ENCODE data around the gene MKLN1. TPM values are rescaled to one million over a fixed set of nuclear protein-coding genes. Genes with fewer than 3 reads are reported as not detected.

The MKLN1 gene
- total RNA-seq, 2 experiments from 2014 or later = 12.1 to 56.6 TPM

DNA sequence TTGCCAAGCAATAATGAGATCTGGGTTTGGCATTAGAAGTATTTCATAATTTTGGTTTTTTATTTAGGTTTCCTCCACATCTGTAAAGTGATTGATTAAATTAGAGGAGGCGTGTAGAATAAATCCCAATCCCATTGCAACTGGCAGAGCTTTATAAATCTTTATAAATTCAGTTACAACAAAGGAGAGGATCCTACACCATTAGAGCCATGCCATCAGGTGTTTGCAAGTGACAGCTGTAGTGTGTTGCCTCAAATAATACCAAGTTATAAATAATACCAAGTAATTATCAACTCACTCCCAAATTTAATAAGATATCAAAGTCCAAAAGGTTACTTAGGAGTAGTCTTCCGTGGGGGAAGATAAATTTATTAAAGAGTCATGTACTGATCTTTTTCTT lies 166.5 kb downstream of the MKLN1 start:
- Histone ChIP-seq H3K4me2 (ENCODE audit: low read length) (no peak overlapping the region), H3K27ac (ENCODE audit: low read depth, low read length, poor library complexity, severe bottlenecking) (no peak overlapping the region), H3K9me2 (ENCODE audit: insufficient read depth, low read length) (no peaks in the 10 kb centered on the region), H3K4me1 (ENCODE audit: insufficient read depth, low read length, poor library complexity, severe bottlenecking) (no peaks in the 10 kb centered on the region), H3K36me3 (ENCODE audit: insufficient read depth, low read length) (no peaks in the 10 kb centered on the region), H4K20me1 (ENCODE audit: insufficient read depth, low read length) (no peaks in the 10 kb centered on the region), H3K4me3 (ENCODE audit: low read depth, low read length, poor library complexity, severe bottlenecking) (no peak overlapping the region), H3K9me3 (ENCODE audit: low read length) (no peaks in the 10 kb centered on the region), H2AFZ (ENCODE audit: low read length) (no peak overlapping the region), H3K79me2 (ENCODE audit: insufficient read depth, low read depth, low read length) (no peaks in the 10 kb centered on the region)
- no peak for DNase-seq (ENCODE audit: low spot score)
- TF ChIP-seq, protein P1, sequence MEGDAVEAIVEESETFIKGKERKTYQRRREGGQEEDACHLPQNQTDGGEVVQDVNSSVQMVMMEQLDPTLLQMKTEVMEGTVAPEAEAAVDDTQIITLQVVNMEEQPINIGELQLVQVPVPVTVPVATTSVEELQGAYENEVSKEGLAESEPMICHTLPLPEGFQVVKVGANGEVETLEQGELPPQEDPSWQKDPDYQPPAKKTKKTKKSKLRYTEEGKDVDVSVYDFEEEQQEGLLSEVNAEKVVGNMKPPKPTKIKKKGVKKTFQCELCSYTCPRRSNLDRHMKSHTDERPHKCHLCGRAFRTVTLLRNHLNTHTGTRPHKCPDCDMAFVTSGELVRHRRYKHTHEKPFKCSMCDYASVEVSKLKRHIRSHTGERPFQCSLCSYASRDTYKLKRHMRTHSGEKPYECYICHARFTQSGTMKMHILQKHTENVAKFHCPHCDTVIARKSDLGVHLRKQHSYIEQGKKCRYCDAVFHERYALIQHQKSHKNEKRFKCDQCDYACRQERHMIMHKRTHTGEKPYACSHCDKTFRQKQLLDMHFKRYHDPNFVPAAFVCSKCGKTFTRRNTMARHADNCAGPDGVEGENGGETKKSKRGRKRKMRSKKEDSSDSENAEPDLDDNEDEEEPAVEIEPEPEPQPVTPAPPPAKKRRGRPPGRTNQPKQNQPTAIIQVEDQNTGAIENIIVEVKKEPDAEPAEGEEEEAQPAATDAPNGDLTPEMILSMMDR (conservative IDR thresholded peaks at IDR 0.05; ENCODE audit: low read length) = no peak
- no peak for TF ChIP-seq EZH2phosphoT487 (IDR thresholded peaks at IDR 0.05; ENCODE audit: borderline replicate concordance, low read depth, low read length)
- POLR2A ChIA-PET = interaction anchor here (0.8 to 1.3 kb wide), 3 partner anchors 12 to 67 kb away, joined by 3 to 6 read pairs (median 3); no protein-coding TSS in a partner anchor
- no TSS peak for BruUV-seq (replicated peaks)
- CTCF ChIA-PET (ENCODE audit: unreplicated experiment) = no interaction called here
- intact Hi-C loops (cut with micrococcal nuclease; ENCODE audit: unreplicated experiment) = no loop called here

DNA sequence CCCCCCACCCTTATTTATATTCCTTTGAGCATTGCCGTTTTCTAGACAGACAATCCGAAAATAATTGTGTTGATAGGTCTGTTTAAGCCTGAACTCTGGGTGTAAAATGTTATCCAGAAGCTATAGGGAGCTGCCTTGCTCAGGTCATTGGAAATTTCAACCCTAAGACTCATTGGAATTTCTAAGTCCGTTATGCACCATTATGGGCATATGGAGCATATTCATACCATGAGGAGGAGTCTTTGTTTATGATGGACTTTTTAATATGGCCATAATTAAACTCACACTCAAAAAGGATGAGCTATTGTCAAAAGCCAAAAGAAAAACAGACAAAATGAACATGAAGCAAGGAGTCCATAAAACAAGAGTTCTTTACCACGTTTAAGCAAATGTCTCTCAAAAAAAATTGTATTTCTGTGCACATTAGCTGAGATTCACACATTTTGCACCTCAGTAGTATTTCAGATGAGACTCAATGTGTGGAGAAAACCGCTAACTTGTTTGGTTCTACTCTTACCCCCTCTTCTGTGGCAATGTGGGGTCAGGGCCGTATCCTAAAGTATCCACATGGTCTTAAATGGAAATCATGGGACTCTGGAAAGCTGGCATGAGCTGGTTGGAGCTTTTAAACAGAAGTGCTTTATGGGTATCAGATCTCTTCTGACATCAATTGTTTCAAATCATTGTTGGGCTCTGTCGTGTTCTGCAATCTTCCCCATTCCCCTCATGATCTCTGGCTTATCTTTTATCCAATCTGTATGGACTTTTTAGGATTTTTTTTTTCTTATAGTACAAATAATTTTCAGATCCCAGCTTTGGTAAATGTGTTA lies 168.2 kb downstream of the MKLN1 start:
- no TSS peak for BruUV-seq (replicated peaks)
- Histone ChIP-seq H3K4me2 (ENCODE audit: low read length) (no peak overlapping the region), H3K4me1 (ENCODE audit: insufficient read depth, low read length, poor library complexity, severe bottlenecking) (no peaks in the 10 kb centered on the region), H3K79me2 (ENCODE audit: insufficient read depth, low read depth, low read length) (no peaks in the 10 kb centered on the region), H3K9me2 (ENCODE audit: insufficient read depth, low read length) (no peaks in the 10 kb centered on the region), H4K20me1 (ENCODE audit: insufficient read depth, low read length) (no peaks in the 10 kb centered on the region), H3K27ac (ENCODE audit: low read depth, low read length, poor library complexity, severe bottlenecking) (no peak overlapping the region), H3K4me3 (ENCODE audit: low read depth, low read length, poor library complexity, severe bottlenecking) (no peak overlapping the region), H3K36me3 (ENCODE audit: insufficient read depth, low read length) (no peaks in the 10 kb centered on the region), H2AFZ (ENCODE audit: low read length) (no peak overlapping the region), H3K9me3 (ENCODE audit: low read length) (no peaks in the 10 kb centered on the region)
- POLR2A ChIA-PET = no interaction called here
- DNase-seq (ENCODE audit: low spot score) = no peak
- no peak for TF ChIP-seq EZH2phosphoT487 (IDR thresholded peaks at IDR 0.05; ENCODE audit: borderline replicate concordance, low read depth, low read length)
- CTCF ChIA-PET (ENCODE audit: unreplicated experiment) = no interaction called here
- intact Hi-C loops (cut with micrococcal nuclease; ENCODE audit: unreplicated experiment) = no loop called here

DNA sequence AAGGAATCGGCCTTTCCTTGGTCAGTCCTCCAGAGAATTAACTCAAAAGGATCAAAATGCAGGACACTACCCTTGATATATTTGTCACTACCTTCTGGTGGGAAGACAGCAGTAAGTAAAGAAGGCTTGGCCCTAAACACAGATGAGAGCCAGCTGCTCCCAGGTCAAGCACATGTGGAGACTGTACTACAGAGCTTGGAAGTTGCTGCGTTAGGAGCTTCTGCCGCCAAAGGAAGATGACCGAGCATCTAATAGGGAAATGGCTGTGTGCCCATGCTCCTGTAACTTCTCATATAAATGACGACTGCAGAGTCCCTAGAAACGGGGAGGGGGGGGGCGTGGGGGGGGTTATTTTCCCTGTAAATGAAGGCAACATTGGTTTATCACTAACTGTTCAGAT lies 169.8 kb downstream of the MKLN1 start:
- Histone ChIP-seq H3K36me3 (ENCODE audit: insufficient read depth, low read length) (no peaks in the 10 kb centered on the region), H3K9me3 (ENCODE audit: low read length) (no peaks in the 10 kb centered on the region), H4K20me1 (ENCODE audit: insufficient read depth, low read length) (no peaks in the 10 kb centered on the region), H2AFZ (ENCODE audit: low read length) (no peak overlapping the region), H3K27ac (ENCODE audit: low read depth, low read length, poor library complexity, severe bottlenecking) (no peak overlapping the region), H3K9me2 (ENCODE audit: insufficient read depth, low read length) (no peaks in the 10 kb centered on the region), H3K4me3 (ENCODE audit: low read depth, low read length, poor library complexity, severe bottlenecking) (no peak overlapping the region), H3K4me1 (ENCODE audit: insufficient read depth, low read length, poor library complexity, severe bottlenecking) (no peaks in the 10 kb centered on the region), H3K79me2 (ENCODE audit: insufficient read depth, low read depth, low read length) (no peaks in the 10 kb centered on the region), H3K4me2 (ENCODE audit: low read length) (no peak overlapping the region)
- ChIA-PET CTCF (ENCODE audit: unreplicated experiment) (no interaction called here), POLR2A (interaction anchor here (1.2 kb wide), 1 partner anchor 21 kb away, joined by 3 read pairs; no protein-coding TSS in a partner anchor)
- no TSS peak for BruUV-seq (replicated peaks)
- TF ChIP-seq EZH2phosphoT487 (IDR thresholded peaks at IDR 0.05; ENCODE audit: borderline replicate concordance, low read depth, low read length) = no peak
- TF ChIP-seq, protein P1 (conservative IDR thresholded peaks at IDR 0.05; ENCODE audit: low read length) = no peak
- intact Hi-C loops (cut with micrococcal nuclease; ENCODE audit: unreplicated experiment) = no loop called here
- no peak for DNase-seq (ENCODE audit: low spot score)
